Omental fat pad (tissue), 4 donors: ENCODE results near the gene NUP188. TPM values are rescaled to one million over a fixed set of nuclear protein-coding genes. Genes with fewer than 3 reads are reported as not detected.

Source experiments
- ATAC-seq: fragments of 150-250 bp; one replicate; pipeline ENCODE4 v1.9.1; 2016; ENCODE audit warnings: mild to moderate bottlenecking, moderate library complexity; ENCODE audit not compliant: low FRiP score
- DNase-seq: peaks from one replicate; pipeline ENCODE4 v3.0.0-alpha.2; 2019; ENCODE audit warnings: low spot score
- total RNA-seq, 4 donors: library from RNA; depleted of rRNA; stranded (reverse); fragments of >200 nt; gene quantifications; one replicate each; pipeline ENCODE4 v1.1.0, GENCODE V29; 2016
- TF ChIP-seq, protein P1 (sequence below), 3 donors: fragments of 450-650 bp; IDR thresholded peaks; one replicate each; pipeline ENCODE4 v1.5.1; 2016 to 2017; ENCODE audit warnings: antibody characterized with exemption in 3 of 3, mild to moderate bottlenecking in 3 of 3, moderate library complexity in 2 of 3

The NUP188 gene, protein sequence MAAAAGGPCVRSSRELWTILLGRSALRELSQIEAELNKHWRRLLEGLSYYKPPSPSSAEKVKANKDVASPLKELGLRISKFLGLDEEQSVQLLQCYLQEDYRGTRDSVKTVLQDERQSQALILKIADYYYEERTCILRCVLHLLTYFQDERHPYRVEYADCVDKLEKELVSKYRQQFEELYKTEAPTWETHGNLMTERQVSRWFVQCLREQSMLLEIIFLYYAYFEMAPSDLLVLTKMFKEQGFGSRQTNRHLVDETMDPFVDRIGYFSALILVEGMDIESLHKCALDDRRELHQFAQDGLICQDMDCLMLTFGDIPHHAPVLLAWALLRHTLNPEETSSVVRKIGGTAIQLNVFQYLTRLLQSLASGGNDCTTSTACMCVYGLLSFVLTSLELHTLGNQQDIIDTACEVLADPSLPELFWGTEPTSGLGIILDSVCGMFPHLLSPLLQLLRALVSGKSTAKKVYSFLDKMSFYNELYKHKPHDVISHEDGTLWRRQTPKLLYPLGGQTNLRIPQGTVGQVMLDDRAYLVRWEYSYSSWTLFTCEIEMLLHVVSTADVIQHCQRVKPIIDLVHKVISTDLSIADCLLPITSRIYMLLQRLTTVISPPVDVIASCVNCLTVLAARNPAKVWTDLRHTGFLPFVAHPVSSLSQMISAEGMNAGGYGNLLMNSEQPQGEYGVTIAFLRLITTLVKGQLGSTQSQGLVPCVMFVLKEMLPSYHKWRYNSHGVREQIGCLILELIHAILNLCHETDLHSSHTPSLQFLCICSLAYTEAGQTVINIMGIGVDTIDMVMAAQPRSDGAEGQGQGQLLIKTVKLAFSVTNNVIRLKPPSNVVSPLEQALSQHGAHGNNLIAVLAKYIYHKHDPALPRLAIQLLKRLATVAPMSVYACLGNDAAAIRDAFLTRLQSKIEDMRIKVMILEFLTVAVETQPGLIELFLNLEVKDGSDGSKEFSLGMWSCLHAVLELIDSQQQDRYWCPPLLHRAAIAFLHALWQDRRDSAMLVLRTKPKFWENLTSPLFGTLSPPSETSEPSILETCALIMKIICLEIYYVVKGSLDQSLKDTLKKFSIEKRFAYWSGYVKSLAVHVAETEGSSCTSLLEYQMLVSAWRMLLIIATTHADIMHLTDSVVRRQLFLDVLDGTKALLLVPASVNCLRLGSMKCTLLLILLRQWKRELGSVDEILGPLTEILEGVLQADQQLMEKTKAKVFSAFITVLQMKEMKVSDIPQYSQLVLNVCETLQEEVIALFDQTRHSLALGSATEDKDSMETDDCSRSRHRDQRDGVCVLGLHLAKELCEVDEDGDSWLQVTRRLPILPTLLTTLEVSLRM (N-terminal part only)
- total RNA-seq: 10 to 100 TPM; 27.2 to 70.6 (median 38.3) TPM

DNA sequence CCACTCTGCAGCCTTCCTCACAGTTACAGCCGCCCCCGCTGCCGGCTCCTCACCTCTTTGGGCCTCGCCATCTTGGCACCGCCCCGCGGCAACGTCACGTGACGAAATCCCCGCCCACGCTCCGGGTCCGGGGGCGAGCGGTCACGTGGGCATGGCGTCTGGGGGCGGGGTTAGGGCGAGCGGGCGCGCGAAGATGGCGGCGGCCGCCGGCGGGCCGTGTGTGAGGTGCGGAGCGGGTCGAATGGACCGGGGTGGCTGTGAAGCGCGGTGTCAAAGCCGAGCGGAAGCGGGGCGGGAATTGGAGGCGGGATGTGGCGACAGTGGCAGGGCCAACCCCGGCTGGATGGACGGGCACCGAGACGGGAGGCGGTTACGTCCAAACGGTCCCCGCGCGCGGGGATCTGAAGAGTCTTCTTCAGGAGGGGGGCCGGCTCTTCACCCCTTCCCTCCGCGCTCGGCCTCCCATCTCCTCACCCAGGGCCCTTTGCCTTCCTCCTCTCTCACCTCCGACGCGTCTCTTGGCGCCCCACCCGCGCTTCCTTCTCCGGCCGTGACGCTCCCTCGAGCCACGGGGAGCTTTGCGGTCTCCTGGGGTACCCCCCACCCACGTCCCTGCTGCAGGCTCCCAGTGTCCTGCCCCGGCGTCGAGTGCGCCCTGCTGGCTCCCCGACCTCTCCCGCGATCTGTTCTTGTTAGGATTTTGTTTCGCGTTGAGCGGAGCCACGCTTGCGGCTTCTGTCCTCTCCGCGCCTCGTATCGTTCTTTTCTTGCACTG is at the start of gene NUP188, which contains the start of gene DOLK:
NUP188 (plus strand) TSS at position 173 of the 775 bp plus-strand sequence; CDS start at position 194, 21 bp downstream.
DOLK (minus strand) TSS at position 77 of the 775 bp plus-strand sequence. CDS start 300 bp downstream, outside the sequence.
- ATAC-seq (peak; percentile 84), DNase-seq (peak; percentile 98)
- TF ChIP-seq, protein P1, sequence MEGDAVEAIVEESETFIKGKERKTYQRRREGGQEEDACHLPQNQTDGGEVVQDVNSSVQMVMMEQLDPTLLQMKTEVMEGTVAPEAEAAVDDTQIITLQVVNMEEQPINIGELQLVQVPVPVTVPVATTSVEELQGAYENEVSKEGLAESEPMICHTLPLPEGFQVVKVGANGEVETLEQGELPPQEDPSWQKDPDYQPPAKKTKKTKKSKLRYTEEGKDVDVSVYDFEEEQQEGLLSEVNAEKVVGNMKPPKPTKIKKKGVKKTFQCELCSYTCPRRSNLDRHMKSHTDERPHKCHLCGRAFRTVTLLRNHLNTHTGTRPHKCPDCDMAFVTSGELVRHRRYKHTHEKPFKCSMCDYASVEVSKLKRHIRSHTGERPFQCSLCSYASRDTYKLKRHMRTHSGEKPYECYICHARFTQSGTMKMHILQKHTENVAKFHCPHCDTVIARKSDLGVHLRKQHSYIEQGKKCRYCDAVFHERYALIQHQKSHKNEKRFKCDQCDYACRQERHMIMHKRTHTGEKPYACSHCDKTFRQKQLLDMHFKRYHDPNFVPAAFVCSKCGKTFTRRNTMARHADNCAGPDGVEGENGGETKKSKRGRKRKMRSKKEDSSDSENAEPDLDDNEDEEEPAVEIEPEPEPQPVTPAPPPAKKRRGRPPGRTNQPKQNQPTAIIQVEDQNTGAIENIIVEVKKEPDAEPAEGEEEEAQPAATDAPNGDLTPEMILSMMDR (IDR thresholded peaks at IDR 0.05): peak in 1 of 3 donors; percentile 20

DNA sequence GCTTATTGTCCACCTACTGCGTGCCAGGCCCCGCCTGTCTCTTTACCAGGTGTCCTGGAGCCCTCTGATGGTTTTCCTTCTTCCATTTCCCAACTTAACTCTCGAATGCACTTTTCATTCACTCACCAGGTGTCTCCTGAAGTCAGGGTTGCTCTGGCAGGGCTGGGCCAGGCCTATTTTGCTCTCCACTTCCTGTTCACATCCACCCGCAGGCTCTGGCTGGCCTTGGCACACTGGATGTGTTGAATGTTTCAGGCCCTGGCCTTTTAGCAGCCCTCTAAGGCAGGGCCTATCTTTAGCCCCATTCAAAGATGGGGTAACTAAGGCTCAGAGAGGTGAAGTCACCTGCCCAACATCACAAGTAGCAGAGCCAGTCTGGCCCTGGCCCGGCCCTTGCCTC is 49.1 kb upstream of the NUP188 start:
- ATAC-seq: no peak
- TF ChIP-seq, protein P1 (IDR thresholded peaks at IDR 0.05): no peak
- DNase-seq: no peak

DNA sequence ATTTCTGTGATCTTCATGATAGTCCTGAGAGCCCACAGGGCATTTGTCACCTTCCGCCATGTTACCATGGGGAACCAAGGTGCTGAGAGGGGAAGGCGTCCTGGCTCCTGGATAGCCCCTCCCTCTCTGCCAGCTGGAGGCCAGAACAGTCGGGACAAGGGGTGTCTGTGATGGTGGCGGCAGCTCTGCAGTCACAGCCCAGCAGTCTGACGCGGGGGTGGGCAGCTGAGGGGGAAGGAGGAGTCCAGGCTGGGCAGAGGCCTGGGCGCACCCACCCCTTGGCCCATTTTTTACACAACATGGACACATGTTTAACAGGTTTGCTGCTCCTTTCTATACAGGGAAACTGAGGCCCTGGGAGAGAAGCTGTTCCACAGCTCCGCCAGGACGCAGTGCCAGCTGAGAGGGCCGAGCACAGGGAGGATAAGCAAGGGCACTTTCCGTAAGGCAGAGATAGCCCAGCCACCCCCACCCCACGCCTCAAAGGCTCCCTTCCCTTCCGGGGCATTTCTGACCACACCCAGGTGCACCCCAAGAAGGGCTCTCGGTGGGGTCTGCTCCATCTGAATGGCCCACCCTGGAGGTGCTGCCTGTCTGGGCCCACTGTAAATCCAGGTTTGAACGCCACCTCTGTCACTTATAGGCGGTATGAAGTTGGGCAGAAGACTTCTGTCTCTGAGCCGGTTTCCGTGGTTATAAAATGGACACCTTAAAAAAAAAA is 48.5 kb upstream of the NUP188 start:
- TF ChIP-seq, protein P1 (IDR thresholded peaks at IDR 0.05): no peak
- DNase-seq (no peak), ATAC-seq (no peak)

DNA sequence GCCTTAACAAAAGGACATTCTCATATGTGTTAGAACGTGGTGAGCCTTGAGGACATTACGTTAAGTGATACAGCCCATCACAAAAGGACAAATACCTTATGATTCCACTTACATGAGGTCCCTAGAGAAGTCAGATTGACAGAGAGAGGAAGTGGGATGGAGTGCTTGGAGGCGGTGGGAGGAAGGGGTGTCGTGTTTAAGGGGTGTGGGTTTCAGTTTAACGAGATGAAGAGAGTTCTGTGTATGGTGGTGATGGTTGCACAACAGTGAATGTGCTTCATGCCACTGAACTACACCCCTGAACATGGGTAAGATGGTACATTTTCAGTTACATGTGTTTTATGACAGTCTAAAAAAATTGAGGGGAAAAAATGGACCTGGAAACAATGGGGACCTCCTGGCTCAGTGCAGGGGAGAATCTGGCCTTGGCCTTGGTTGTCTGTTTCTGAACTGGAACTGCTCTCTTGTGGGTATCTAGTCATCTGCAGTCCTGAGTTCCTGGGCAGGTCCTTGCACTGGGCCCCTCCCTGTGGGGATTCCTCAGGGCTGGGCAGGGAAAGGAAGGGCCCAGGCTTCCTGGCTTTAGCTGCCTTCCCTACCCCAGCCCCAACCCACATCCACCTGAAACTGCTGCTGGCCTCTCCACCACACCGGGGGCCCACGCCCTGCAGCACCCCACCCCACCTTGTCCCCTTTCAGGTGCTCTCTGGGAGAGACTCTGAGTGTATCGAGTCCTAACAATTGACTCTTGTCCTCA is 47.8 kb upstream of the NUP188 start:
- no peak for DNase-seq
- no peak for ATAC-seq
- TF ChIP-seq, protein P1 (IDR thresholded peaks at IDR 0.05): no peak

DNA sequence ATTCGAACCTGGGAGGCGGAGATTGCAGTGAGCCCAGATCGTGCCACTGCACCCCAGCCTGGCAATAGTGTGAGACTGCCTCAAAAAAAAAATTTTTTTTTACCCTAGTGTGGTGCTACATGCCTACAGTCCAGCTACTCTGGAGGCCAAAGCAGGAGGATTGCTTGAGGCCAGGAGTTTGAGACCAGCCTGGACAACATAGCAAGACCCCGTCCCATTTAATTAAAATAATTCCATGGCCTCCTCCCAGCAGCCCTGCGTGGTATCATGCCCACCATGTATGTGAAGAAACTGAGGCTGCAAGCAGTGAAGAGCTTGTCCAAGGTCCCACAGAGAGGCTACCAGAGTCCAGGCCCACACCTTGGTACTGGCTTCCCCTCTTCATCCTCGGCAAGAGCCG is 46.1 kb upstream of the NUP188 start:
- TF ChIP-seq, protein P1 (IDR thresholded peaks at IDR 0.05): no peak
- DNase-seq: no peak

More for the DNA sequence above, 46.1 kb upstream of the NUP188 start:
- no peak for ATAC-seq
